DND-41 (cell line): ENCODE measurements around the gene SYNE1.

Source experiments
- CTCF ChIP-seq: IDR thresholded peaks from 2 replicates; pipeline ENCODE4 v1.5.1; 2012; ENCODE audit warnings: borderline replicate concordance, low read length, moderate library complexity, mild to moderate bottlenecking; ENCODE audit not compliant: poor library complexity, severe bottlenecking; ENCODE audit errors: extremely low read depth
- EZH2 ChIP-seq: IDR thresholded peaks from 3 replicates; pipeline ENCODE4 v1.6.1; 2012; ENCODE audit warnings: borderline replicate concordance, low read depth, mild to moderate bottlenecking, moderate library complexity, low read length, inconsistent platforms; ENCODE audit not compliant: severe bottlenecking

GRCh38 chr6:152671171-152671570 is 34.0 kb upstream of the SYNE1 start:
- TF ChIP-seq CTCF (no peak), EZH2 (no peak)
